Measurements from ENCODE around the gene ZBTB49.
"Not testable (repeated sequence)": the region's sequence is repeated elsewhere in the genome, so short reads cannot be mapped to it uniquely, and the experiment has no call there.

Gene ZBTB49

GRCh38 chr4:4289941-4290850 lies at the start of gene ZBTB49, which contains the start of gene LYAR:
ZBTB49 (plus strand) TSS chr4:4290251; CDS start chr4:4299946, 9,695 bp downstream.
LYAR (minus strand) TSS chr4:4290154; CDS start chr4:4283742, 6,412 bp downstream.
- peaks cover 15% of the 10 kb centered on the region for H3K4me1 ChIP-seq
- in situ Hi-C loops (cut with MboI; ENCODE audit: low sequenced_read_pairs) = no loop called here
- peak within 1 kb of the TSS; percentile 94 for H3K4me3 ChIP-seq
- DNase-seq (ENCODE audit: low spot score in 2 of 2) = peak; percentile 79 to 96
- peaks cover 23% of the 10 kb centered on the region for H3K36me3 ChIP-seq (replicated peaks)
- no peaks in the 10 kb centered on the region for H3K27me3 ChIP-seq (ENCODE audit: low read depth)
- H3K9me3 ChIP-seq = no peaks in the 10 kb centered on the region; the same call in 1 of the 2 replicates

GRCh38 chr4:4245172-4245571 lies 44.9 kb upstream of the ZBTB49 start:
- peaks cover 7% of the 10 kb centered on the region for H3K4me1 ChIP-seq
- no peak for DNase-seq (ENCODE audit: low spot score in 2 of 2)
- H3K36me3 ChIP-seq (replicated peaks) = peaks cover 48% of the 10 kb centered on the region
- H3K4me3 ChIP-seq = no peak overlapping the region
- in situ Hi-C loops (cut with MboI; ENCODE audit: low sequenced_read_pairs) = no loop called here
- no peaks in the 10 kb centered on the region for H3K9me3 ChIP-seq
- no peaks in the 10 kb centered on the region for H3K27me3 ChIP-seq (ENCODE audit: low read depth)

- Histone ChIP-seq H3K9me3 (no peaks in the 10 kb centered on the region), H3K36me3 (replicated peaks) (peaks cover 31% of the 10 kb centered on the region), H3K4me1 (peaks cover 7% of the 10 kb centered on the region), H3K4me3 (peak overlapping the region; percentile 74), H3K27me3 (ENCODE audit: low read depth) (no peaks in the 10 kb centered on the region)
- in situ Hi-C loops (cut with MboI; ENCODE audit: low sequenced_read_pairs) = no loop called here
- no peak for DNase-seq (ENCODE audit: low spot score in 2 of 2)
Observed at GRCh38 chr4:4247696-4248028, 42.4 kb upstream of the ZBTB49 start.

- in situ Hi-C loops (cut with MboI; ENCODE audit: low sequenced_read_pairs) = no loop called here
- no peaks in the 10 kb centered on the region for H3K9me3 ChIP-seq
- DNase-seq (ENCODE audit: low spot score in 2 of 2) = peak; percentile 86 to 94
Observed at GRCh38 chr4:4248029-4248884, 41.8 kb upstream of the ZBTB49 start, which contains the start of gene TMEM128. TMEM128 (minus strand) TSS chr4:4248223; CDS start chr4:4248202, 21 bp downstream.

GRCh38 chr4:4248885-4249203 lies 41.2 kb upstream of the ZBTB49 start:
- no peaks in the 10 kb centered on the region for H3K27me3 ChIP-seq (ENCODE audit: low read depth)
- in situ Hi-C loops (cut with MboI; ENCODE audit: low sequenced_read_pairs) = no loop called here
- H3K36me3 ChIP-seq (replicated peaks) = peaks cover 22% of the 10 kb centered on the region
- H3K9me3 ChIP-seq = no peaks in the 10 kb centered on the region
- H3K4me1 ChIP-seq = peaks cover 7% of the 10 kb centered on the region
- DNase-seq (ENCODE audit: low spot score in 2 of 2) = no peak
- H3K4me3 ChIP-seq = peak overlapping the region; percentile 74

More at GRCh38 chr4:4248029-4248884, 41.8 kb upstream of the ZBTB49 start, which contains the start of gene TMEM128:
- Histone ChIP-seq H3K27me3 (ENCODE audit: low read depth) (no peaks in the 10 kb centered on the region), H3K4me1 (peaks cover 7% of the 10 kb centered on the region), H3K4me3 (peak within 1 kb of the TSS; percentile 74), H3K36me3 (replicated peaks) (peaks cover 28% of the 10 kb centered on the region)

- H3K4me3 ChIP-seq; H3K9me3 ChIP-seq; in situ Hi-C loops (cut with MboI; ENCODE audit: low sequenced_read_pairs); H3K4me1 ChIP-seq; DNase-seq (ENCODE audit: low spot score in 2 of 2); H3K27me3 ChIP-seq (ENCODE audit: low read depth): not testable (repeated sequence)
- H3K36me3 ChIP-seq (replicated peaks) = peaks cover 17% of the 10 kb centered on the region
Observed at GRCh38 chr4:4249342-4249741, 40.7 kb upstream of the ZBTB49 start.

- Histone ChIP-seq H3K9me3 (no peaks in the 10 kb centered on the region), H3K4me3 (no peak overlapping the region), H3K4me1 (peaks cover 7% of the 10 kb centered on the region), H3K27me3 (ENCODE audit: low read depth) (no peaks in the 10 kb centered on the region), H3K36me3 (replicated peaks) (peaks cover 12% of the 10 kb centered on the region)
- in situ Hi-C loops (cut with MboI; ENCODE audit: low sequenced_read_pairs) = no loop called here
- no peak for DNase-seq (ENCODE audit: low spot score in 2 of 2)
Observed at GRCh38 chr4:4249866-4250265, 40.2 kb upstream of the ZBTB49 start.

GRCh38 chr4:4254199-4254598 lies 35.9 kb upstream of the ZBTB49 start:
- Histone ChIP-seq H3K4me3 (no peak overlapping the region), H3K9me3 (no peaks in the 10 kb centered on the region), H3K36me3 (replicated peaks) (no peaks in the 10 kb centered on the region), H3K27me3 (ENCODE audit: low read depth) (no peaks in the 10 kb centered on the region), H3K4me1 (no peaks in the 10 kb centered on the region)
- DNase-seq (ENCODE audit: low spot score in 2 of 2) = no peak
- in situ Hi-C loops (cut with MboI; ENCODE audit: low sequenced_read_pairs) = no loop called here

GRCh38 chr4:4254666-4255065 lies 35.4 kb upstream of the ZBTB49 start:
- no peak for DNase-seq (ENCODE audit: low spot score in 2 of 2)
- no peak overlapping the region for H3K4me3 ChIP-seq
- no peaks in the 10 kb centered on the region for H3K4me1 ChIP-seq
- no peaks in the 10 kb centered on the region for H3K9me3 ChIP-seq
- in situ Hi-C loops (cut with MboI; ENCODE audit: low sequenced_read_pairs) = no loop called here
- no peaks in the 10 kb centered on the region for H3K36me3 ChIP-seq (replicated peaks)
- no peaks in the 10 kb centered on the region for H3K27me3 ChIP-seq (ENCODE audit: low read depth)

GRCh38 chr4:4256799-4257198 lies 33.3 kb upstream of the ZBTB49 start:
- H3K9me3 ChIP-seq = no peaks in the 10 kb centered on the region
- in situ Hi-C loops (cut with MboI; ENCODE audit: low sequenced_read_pairs) = no loop called here
- no peaks in the 10 kb centered on the region for H3K36me3 ChIP-seq (replicated peaks)
- H3K4me1 ChIP-seq = no peaks in the 10 kb centered on the region
- no peaks in the 10 kb centered on the region for H3K27me3 ChIP-seq (ENCODE audit: low read depth)
- DNase-seq (ENCODE audit: low spot score in 2 of 2) = no peak
- H3K4me3 ChIP-seq = no peak overlapping the region

GRCh38 chr4:4257705-4258104 lies 32.3 kb upstream of the ZBTB49 start:
- in situ Hi-C loops (cut with MboI; ENCODE audit: low sequenced_read_pairs); H3K36me3 ChIP-seq (replicated peaks); DNase-seq (ENCODE audit: low spot score in 2 of 2): not testable (repeated sequence)

GRCh38 chr4:4259484-4260100 lies 30.5 kb upstream of the ZBTB49 start:
- Histone ChIP-seq H3K9me3 (no peaks in the 10 kb centered on the region), H3K36me3 (replicated peaks) (no peaks in the 10 kb centered on the region), H3K4me1 (no peaks in the 10 kb centered on the region), H3K27me3 (ENCODE audit: low read depth) (no peaks in the 10 kb centered on the region), H3K4me3 (no peak overlapping the region)
- in situ Hi-C loops (cut with MboI; ENCODE audit: low sequenced_read_pairs) = no loop called here
- DNase-seq (ENCODE audit: low spot score in 2 of 2) = no peak

More at GRCh38 chr4:4257705-4258104, 32.3 kb upstream of the ZBTB49 start:
- not testable (repeated sequence) for H3K27me3 ChIP-seq (ENCODE audit: low read depth); H3K9me3 ChIP-seq; H3K4me3 ChIP-seq; H3K4me1 ChIP-seq

- no peaks in the 10 kb centered on the region for H3K27me3 ChIP-seq (ENCODE audit: low read depth)
- H3K4me3 ChIP-seq = no peak overlapping the region
- no peaks in the 10 kb centered on the region for H3K4me1 ChIP-seq
- DNase-seq (ENCODE audit: low spot score in 2 of 2) = peak in 1 of 2 experiments; percentile 33
- in situ Hi-C loops (cut with MboI; ENCODE audit: low sequenced_read_pairs) = no loop called here
- H3K9me3 ChIP-seq = no peaks in the 10 kb centered on the region
- no peaks in the 10 kb centered on the region for H3K36me3 ChIP-seq (replicated peaks)
Observed at GRCh38 chr4:4260185-4260751, 29.8 kb upstream of the ZBTB49 start.
